ENCODE measurements around the gene KYAT1.

KYAT1 gene

DNA sequence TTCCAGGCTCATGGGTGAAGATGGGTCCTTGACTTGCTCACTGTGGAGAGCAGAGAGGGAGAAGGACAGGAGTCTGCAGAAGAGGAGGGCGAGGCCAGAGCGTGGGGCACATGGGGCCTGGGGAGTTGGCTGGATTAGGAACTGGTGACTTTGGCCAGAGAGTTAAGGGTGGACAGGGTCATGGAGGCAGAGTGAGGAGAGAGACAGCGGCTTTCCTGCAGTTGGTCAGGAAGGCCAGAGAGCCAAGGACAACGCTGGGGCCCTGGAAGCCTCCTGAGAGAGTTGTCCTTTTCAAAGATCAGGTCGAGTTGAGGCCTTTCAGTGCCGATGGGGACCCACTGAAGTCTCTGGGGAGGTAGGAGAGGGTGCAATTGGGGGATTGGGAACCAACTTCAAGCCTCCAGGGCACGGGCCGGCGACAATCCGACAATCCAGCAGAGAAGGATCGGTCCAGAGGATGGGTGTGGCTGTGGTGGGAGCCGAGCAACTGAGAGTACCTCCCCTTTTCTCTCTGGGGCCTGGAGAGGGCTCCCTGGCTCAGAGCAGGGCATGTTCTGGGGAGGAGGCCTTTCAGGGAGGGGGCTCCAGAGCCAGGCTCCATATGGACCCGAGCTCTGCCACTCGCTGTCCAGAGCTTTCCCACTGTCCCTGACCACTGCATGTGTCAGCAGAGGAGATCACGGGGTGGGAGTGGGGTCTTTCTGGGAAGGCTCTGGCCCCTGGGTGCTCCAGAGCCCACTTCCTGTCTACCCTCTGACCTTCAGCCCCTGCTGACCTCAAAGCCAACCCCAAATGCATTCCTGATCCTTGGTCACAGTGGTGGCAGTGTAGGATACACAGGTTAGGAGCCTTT, 31.5 kb upstream of the KYAT1 start:
- Mint-ChIP-seq H3K4me3 (no peak overlapping the region), H3K27me3 (no peaks in the 10 kb centered on the region), H3K9me3 (no peaks in the 10 kb centered on the region), H3K4me1 (peaks cover 14% of the 10 kb centered on the region), H3K27ac (no peak overlapping the region), H3K36me3 (peaks cover 56% of the 10 kb centered on the region)
- no peak for ATAC-seq

DNA sequence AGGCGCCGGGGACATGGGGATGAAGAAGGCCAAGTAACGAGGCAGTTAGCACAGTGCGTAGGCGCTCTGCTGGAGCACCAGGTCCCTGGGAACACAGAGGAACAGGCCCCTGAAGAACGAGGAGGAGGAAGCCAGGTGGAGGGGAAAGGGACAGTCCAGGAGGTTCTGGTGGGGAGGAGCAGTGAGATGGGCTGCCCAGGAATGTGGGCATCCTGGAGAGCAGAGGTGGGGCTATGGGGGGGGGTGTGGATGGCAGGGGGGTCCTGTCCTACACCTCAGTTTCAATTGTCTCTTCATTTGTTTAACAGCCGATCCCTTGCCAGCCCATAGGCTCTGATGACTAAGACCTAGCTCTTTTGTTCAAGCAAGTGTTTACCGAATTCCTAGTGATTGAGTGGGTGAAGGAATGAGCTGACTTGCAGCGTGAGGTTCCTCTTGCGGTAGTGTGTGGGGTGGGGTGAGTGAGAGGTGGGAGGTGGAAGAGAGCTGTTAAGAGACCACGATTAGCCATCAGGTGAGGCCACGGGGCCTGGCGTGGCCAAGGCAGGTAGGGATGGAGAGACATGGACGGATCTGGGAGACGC, 30.6 kb upstream of the KYAT1 start:
- H3K27me3 Mint-ChIP-seq, result no peaks in the 10 kb centered on the region
- H3K27ac Mint-ChIP-seq, result peak overlapping the region; percentile 12
- H3K4me3 Mint-ChIP-seq, result no peak overlapping the region
- no peak for ATAC-seq
- H3K4me1 Mint-ChIP-seq, result peaks cover 14% of the 10 kb centered on the region
- H3K9me3 Mint-ChIP-seq, result no peaks in the 10 kb centered on the region
- peaks cover 56% of the 10 kb centered on the region for H3K36me3 Mint-ChIP-seq

DNA sequence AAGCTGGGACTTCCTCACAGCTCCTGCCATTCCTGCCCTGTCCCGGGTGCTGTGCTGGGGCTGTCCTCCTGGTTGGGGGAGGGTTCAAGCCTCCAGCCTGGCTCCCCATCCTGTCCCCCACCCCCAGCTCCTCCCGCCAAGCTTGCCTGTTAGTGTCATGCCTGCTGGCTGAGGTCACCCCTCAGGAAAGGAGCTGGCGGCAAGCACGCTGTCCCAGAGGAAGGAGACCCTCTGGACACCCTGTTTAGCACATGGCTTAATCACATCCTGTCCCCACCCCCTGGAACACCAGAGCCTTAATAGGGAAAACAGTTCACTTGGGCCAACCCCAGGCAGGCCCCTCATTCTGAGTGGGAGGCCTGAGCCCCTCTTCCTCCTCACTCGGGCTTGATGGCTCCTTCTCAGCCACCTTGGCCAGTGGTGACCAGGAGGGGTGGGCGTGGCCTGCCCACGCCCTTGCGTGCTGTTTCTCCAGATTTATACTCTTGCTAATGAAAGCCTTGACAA, 29.8 kb upstream of the KYAT1 start:
- Mint-ChIP-seq H3K27me3 (no peaks in the 10 kb centered on the region), H3K27ac (peak overlapping the region; percentile 12), H3K9me3 (no peaks in the 10 kb centered on the region), H3K36me3 (peaks cover 51% of the 10 kb centered on the region), H3K4me3 (no peak overlapping the region), H3K4me1 (peaks cover 17% of the 10 kb centered on the region)
- no peak for ATAC-seq

DNA sequence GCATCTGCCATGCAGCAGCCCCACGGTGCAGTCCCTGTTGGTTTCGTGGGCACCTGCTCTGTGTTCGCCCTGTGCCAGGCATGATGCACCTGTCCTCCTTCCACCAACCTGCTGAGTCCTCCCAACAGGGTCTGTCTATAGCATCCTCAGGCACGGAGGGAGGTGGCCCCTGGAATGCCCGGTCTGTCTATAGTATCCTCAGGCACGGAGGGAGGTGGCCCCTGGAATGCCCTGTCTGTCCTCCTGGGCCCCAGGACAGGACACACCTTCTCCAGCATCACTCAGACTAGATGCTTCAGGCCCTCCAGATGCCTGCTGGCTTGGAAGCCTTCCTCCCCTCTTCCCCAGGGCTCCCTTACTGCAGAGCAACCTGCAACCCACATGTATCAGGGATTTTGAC, 29.2 kb upstream of the KYAT1 start:
- H3K27ac Mint-ChIP-seq, result no peak overlapping the region
- ATAC-seq, result no peak
- no peaks in the 10 kb centered on the region for H3K9me3 Mint-ChIP-seq
- peaks cover 49% of the 10 kb centered on the region for H3K36me3 Mint-ChIP-seq
- H3K27me3 Mint-ChIP-seq, result no peaks in the 10 kb centered on the region
- no peak overlapping the region for H3K4me3 Mint-ChIP-seq
- H3K4me1 Mint-ChIP-seq, result peaks cover 18% of the 10 kb centered on the region

DNA sequence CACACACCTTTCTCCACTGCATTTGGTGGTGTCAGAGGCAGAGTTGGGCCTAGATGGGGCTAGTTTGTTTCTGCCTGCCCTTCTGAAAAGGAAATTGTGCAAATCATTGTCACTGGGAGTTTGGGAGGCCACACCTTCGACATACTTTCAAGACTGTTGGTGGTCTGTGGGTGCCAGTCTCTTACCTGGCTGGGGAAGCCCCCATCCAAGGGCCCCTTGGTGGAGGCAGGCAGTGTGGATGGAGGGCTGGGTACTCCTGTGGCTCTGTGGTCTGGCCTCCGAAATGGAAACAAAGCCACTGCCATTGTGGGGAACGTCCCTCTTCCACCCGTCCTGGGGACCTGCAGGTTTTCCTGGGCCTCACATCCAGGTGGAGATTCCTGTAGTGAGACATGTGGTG, 28.1 kb upstream of the KYAT1 start:
- Mint-ChIP-seq H3K9me3 (no peaks in the 10 kb centered on the region), H3K4me3 (no peak overlapping the region), H3K27me3 (no peaks in the 10 kb centered on the region), H3K4me1 (peaks cover 18% of the 10 kb centered on the region), H3K36me3 (peaks cover 43% of the 10 kb centered on the region), H3K27ac (no peak overlapping the region)
- no peak for ATAC-seq

GRCh38 chr9:128908372-128908771, 26.6 kb upstream of the KYAT1 start:
- Mint-ChIP-seq H3K4me3 (no peak overlapping the region), H3K27me3 (no peaks in the 10 kb centered on the region), H3K9me3 (no peaks in the 10 kb centered on the region), H3K4me1 (peaks cover 18% of the 10 kb centered on the region), H3K36me3 (peaks cover 43% of the 10 kb centered on the region), H3K27ac (no peak overlapping the region)
- ATAC-seq, result no peak

- peaks cover 19% of the 10 kb centered on the region for H3K4me1 Mint-ChIP-seq
- H3K4me3 Mint-ChIP-seq, result no peak overlapping the region
Observed at GRCh38 chr9:128906741-128907140, 25.0 kb upstream of the KYAT1 start.

DNA sequence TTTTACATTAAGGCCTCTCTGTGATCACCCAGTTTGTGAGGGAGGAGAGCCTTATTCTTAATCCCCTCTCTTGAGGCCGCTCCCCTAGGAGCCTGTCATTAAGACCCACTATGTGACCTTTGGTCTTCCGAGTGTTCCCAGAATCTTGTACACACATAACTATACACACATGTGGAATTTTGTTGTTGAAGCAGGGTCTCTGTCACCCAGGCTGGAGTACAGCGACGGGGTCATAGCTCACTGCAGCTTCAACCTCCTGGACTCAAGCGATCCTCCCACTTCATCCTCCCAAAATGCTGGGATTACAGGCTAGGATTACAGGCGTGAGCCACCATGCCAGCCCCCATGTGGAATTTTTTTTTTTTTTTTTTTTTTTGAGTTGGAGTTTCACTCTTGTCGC, 24.2 kb upstream of the KYAT1 start:
- Mint-ChIP-seq H3K4me1 (peaks cover 21% of the 10 kb centered on the region), H3K27ac (no peak overlapping the region), H3K9me3 (no peaks in the 10 kb centered on the region), H3K4me3 (no peak overlapping the region), H3K27me3 (no peaks in the 10 kb centered on the region), H3K36me3 (peaks cover 29% of the 10 kb centered on the region)
- no peak for ATAC-seq

More at GRCh38 chr9:128906741-128907140, 25.0 kb upstream of the KYAT1 start:
- no peaks in the 10 kb centered on the region for H3K9me3 Mint-ChIP-seq
- H3K27ac Mint-ChIP-seq, result no peak overlapping the region
- H3K27me3 Mint-ChIP-seq, result no peaks in the 10 kb centered on the region
- no peak for ATAC-seq
- peaks cover 29% of the 10 kb centered on the region for H3K36me3 Mint-ChIP-seq

GRCh38 chr9:128903871-128904620, 22.3 kb upstream of the KYAT1 start:
- ATAC-seq, result no peak
- no peaks in the 10 kb centered on the region for H3K9me3 Mint-ChIP-seq
- H3K36me3 Mint-ChIP-seq, result peaks cover 20% of the 10 kb centered on the region
- H3K27ac Mint-ChIP-seq, result peak overlapping the region; percentile 97
- H3K4me3 Mint-ChIP-seq, result no peak overlapping the region
- peaks cover 35% of the 10 kb centered on the region for H3K4me1 Mint-ChIP-seq
- H3K27me3 Mint-ChIP-seq, result no peaks in the 10 kb centered on the region

DNA sequence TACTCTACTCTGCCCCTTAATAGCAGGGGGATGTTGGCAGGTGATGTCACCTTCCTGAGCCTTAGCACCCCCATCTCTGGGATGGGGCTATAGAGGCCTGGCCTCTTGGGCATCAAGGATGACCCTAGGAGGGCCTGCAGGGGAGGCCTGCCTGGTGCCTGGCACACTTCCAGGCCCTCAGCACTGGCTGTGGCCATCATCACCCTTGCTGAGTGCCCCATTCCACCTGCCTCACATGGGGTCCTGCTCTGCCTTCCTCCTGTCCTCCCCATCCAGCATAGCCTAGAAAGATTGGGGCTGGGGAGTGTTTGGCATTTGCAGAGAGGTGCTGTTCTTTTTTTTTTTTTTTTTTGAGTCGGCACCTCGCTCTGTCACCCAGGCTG, 21.3 kb upstream of the KYAT1 start:
- Mint-ChIP-seq H3K9me3 (no peaks in the 10 kb centered on the region), H3K4me1 (peaks cover 44% of the 10 kb centered on the region), H3K27me3 (no peaks in the 10 kb centered on the region), H3K36me3 (peaks cover 16% of the 10 kb centered on the region), H3K27ac (peak overlapping the region; percentile 97), H3K4me3 (no peak overlapping the region)
- no peak for ATAC-seq

- peaks cover 47% of the 10 kb centered on the region for H3K4me1 Mint-ChIP-seq
- peaks cover 14% of the 10 kb centered on the region for H3K36me3 Mint-ChIP-seq
- ATAC-seq, result peak; percentile 98
- H3K27me3 Mint-ChIP-seq, result no peaks in the 10 kb centered on the region
- peak overlapping the region; percentile 54 for H3K4me3 Mint-ChIP-seq
- no peaks in the 10 kb centered on the region for H3K9me3 Mint-ChIP-seq
- H3K27ac Mint-ChIP-seq, result peak overlapping the region; percentile 97
Observed at GRCh38 chr9:128902351-128903078, 20.8 kb upstream of the KYAT1 start.

GRCh38 chr9:128901822-128902221, 20.1 kb upstream of the KYAT1 start:
- H3K9me3 Mint-ChIP-seq, result no peaks in the 10 kb centered on the region
- H3K27me3 Mint-ChIP-seq, result no peaks in the 10 kb centered on the region
- H3K4me3 Mint-ChIP-seq, result peak overlapping the region; percentile 54
- no peak for ATAC-seq
- peaks cover 47% of the 10 kb centered on the region for H3K4me1 Mint-ChIP-seq
- H3K36me3 Mint-ChIP-seq, result peaks cover 14% of the 10 kb centered on the region
- peak overlapping the region; percentile 97 for H3K27ac Mint-ChIP-seq

- no peaks in the 10 kb centered on the region for H3K9me3 Mint-ChIP-seq
- no peak for ATAC-seq
- peaks cover 18% of the 10 kb centered on the region for H3K36me3 Mint-ChIP-seq
- peak overlapping the region; percentile 97 for H3K27ac Mint-ChIP-seq
- no peaks in the 10 kb centered on the region for H3K27me3 Mint-ChIP-seq
- H3K4me3 Mint-ChIP-seq, result no peak overlapping the region
- H3K4me1 Mint-ChIP-seq, result peaks cover 43% of the 10 kb centered on the region
Observed at GRCh38 chr9:128901379-128901778, 19.6 kb upstream of the KYAT1 start.

- peaks cover 58% of the 10 kb centered on the region for H3K4me1 Mint-ChIP-seq
Observed at GRCh38 chr9:128899566-128900322, 18.0 kb upstream of the KYAT1 start.

More at GRCh38 chr9:128899566-128900322, 18.0 kb upstream of the KYAT1 start:
- peak overlapping the region; percentile 97 for H3K27ac Mint-ChIP-seq
- peak; percentile 6 for ATAC-seq
- H3K4me3 Mint-ChIP-seq, result no peak overlapping the region
- H3K9me3 Mint-ChIP-seq, result no peaks in the 10 kb centered on the region
- no peaks in the 10 kb centered on the region for H3K27me3 Mint-ChIP-seq
- H3K36me3 Mint-ChIP-seq, result peaks cover 26% of the 10 kb centered on the region
